ENCODE measurements around the gene ACTRT3. TPM values are rescaled to one million over a fixed set of nuclear protein-coding genes. Genes with fewer than 3 reads are reported as not detected.

Gene ACTRT3
- total and polyA plus RNA-seq, 2 of the 13 experiments (the other 11 are each of a cell fraction or from before 2014, with no cell fraction given), result 0.42 to 0.97 TPM

DNA sequence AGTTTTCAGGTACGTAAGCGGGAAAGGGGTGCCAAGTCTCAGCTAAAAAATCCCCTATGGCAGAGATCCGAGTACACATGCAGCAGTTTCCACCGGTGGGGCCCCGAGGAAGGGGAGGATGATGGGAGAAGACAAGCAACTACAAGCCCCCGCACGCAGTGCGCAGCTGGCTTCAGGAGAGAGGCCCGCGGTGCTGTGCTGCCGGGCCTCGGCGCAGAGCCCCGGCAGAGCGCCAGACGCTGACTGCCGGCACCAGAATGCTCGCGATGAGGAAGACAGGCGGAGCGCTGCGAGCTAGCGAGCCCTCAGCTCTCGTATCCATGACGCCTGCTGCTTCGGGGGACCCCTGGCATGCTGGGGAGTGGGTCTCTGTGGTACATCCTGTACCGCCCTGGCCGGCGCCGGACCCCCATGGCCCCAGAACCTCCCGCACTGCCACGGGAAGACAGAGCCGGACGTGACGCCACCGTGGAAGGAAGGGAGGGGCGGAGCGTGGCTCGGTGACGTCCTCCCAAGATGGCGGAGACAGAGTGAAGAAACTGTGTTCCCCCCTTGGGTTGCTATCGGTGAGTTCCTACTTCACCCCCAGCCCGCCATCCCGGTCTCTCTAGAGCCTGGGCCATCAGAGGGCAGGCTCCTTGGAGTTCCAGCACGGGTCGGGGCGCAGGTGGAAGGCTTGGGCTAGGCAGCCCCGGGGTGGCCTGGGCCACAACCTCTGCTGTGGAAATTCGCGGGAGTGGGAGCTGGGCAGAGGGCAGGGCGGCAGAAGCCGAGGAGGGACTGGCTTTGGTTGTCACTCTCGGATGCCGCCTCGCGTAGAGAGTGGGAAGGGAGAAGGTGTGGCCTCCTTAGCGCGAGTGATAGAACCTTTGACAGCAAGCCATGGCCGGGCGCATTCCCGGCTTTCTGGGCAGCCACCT is 3.8 kb upstream of the ACTRT3 start, which contains the start of gene MYNN (continued):
- TF ChIP-seq MTERF4 (CRISPR knock-in tag; IDR thresholded peaks at IDR 0.05) (peak; percentile 90; the same call in 1 of the 2 replicates), ARHGAP35 (CRISPR knock-in tag; IDR thresholded peaks at IDR 0.05; ENCODE audit: borderline replicate concordance) (peak; percentile 81; the same call in 1 of the 2 replicates), HOXA7 (CRISPR knock-in tag; IDR thresholded peaks at IDR 0.05) (no peak), ATF1 (CRISPR knock-in tag; IDR thresholded peaks at IDR 0.05) (peak; percentile 87), ASH2L (IDR thresholded peaks at IDR 0.05; ENCODE audit: insufficient read length, low read depth, low read length) (peak; percentile 64), ZNF512B (CRISPR knock-in tag; IDR thresholded peaks at IDR 0.05; ENCODE audit: borderline replicate concordance) (peak; percentile 74; the same call in 1 of the 2 replicates), ZBTB37 (CRISPR knock-in tag; IDR thresholded peaks at IDR 0.05) (no peak), ZNF782 (CRISPR knock-in tag; IDR thresholded peaks at IDR 0.05; ENCODE audit: borderline replicate concordance) (0 out of 2 replicates have a peak, but pooled peaks have one; percentile 79), RBM39 (IDR thresholded peaks at IDR 0.05; ENCODE audit: low read depth, low read length, poor library complexity, severe bottlenecking) (peak; percentile 79), NR2C2 (CRISPR knock-in tag; IDR thresholded peaks at IDR 0.05; ENCODE audit: borderline replicate concordance) (peak; percentile 35; the same call in 1 of the 2 replicates), AKAP8 (CRISPR knock-in tag; IDR thresholded peaks at IDR 0.05) (no peak), ZSCAN31 (CRISPR knock-in tag; IDR thresholded peaks at IDR 0.05; ENCODE audit: low read depth) (peak; percentile 43; the same call in 1 of the 2 replicates), RAD21 (CRISPR knock-in tag; IDR thresholded peaks at IDR 0.05) (peak; percentile 32; the same call in 1 of the 2 replicates), MBD4 (IDR thresholded peaks at IDR 0.05; ENCODE audit: borderline replicate concordance, low read length) (no peak), SYNCRIP (IDR thresholded peaks at IDR 0.05; ENCODE audit: insufficient read depth, low read depth, low read length) (no peak)
- TF ChIP-seq, protein P1, sequence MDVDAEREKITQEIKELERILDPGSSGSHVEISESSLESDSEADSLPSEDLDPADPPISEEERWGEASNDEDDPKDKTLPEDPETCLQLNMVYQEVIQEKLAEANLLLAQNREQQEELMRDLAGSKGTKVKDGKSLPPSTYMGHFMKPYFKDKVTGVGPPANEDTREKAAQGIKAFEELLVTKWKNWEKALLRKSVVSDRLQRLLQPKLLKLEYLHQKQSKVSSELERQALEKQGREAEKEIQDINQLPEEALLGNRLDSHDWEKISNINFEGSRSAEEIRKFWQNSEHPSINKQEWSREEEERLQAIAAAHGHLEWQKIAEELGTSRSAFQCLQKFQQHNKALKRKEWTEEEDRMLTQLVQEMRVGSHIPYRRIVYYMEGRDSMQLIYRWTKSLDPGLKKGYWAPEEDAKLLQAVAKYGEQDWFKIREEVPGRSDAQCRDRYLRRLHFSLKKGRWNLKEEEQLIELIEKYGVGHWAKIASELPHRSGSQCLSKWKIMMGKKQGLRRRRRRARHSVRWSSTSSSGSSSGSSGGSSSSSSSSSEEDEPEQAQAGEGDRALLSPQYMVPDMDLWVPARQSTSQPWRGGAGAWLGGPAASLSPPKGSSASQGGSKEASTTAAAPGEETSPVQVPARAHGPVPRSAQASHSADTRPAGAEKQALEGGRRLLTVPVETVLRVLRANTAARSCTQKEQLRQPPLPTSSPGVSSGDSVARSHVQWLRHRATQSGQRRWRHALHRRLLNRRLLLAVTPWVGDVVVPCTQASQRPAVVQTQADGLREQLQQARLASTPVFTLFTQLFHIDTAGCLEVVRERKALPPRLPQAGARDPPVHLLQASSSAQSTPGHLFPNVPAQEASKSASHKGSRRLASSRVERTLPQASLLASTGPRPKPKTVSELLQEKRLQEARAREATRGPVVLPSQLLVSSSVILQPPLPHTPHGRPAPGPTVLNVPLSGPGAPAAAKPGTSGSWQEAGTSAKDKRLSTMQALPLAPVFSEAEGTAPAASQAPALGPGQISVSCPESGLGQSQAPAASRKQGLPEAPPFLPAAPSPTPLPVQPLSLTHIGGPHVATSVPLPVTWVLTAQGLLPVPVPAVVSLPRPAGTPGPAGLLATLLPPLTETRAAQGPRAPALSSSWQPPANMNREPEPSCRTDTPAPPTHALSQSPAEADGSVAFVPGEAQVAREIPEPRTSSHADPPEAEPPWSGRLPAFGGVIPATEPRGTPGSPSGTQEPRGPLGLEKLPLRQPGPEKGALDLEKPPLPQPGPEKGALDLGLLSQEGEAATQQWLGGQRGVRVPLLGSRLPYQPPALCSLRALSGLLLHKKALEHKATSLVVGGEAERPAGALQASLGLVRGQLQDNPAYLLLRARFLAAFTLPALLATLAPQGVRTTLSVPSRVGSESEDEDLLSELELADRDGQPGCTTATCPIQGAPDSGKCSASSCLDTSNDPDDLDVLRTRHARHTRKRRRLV (CRISPR knock-in tag; IDR thresholded peaks at IDR 0.05), result peak; percentile 94
